HepG2 (cell line): ENCODE results near the gene TDRD5.

Source experiments
- CAMTA2 ChIP-seq: sonication (generic); formaldehyde crosslinking; IDR thresholded peaks from 2 replicates; pipeline ENCODE4 v1.4.0; 2020; ENCODE audit warnings: mild to moderate bottlenecking, missing genetic modification reagents, borderline replicate concordance
- CHD2 ChIP-seq: IDR thresholded peaks from 2 replicates; pipeline ENCODE4 v1.6.1; 2011; ENCODE audit warnings: low read depth, low read length, improper control_type of control experiment
- CTCF ChIP-seq: sonication (generic); formaldehyde crosslinking; IDR thresholded peaks from 2 replicates; pipeline ENCODE4 v1.5.0; 2020; ENCODE audit warnings: mild to moderate bottlenecking, missing genetic modification reagents, moderate library complexity
- EP300 ChIP-seq, 3 experiments: sonication (generic) in 1 of 3; formaldehyde crosslinking in 1 of 3; IDR thresholded peaks; 2 replicates each; pipeline versions ENCODE4 v1.5.1 to v1.6.1; 2011 to 2020; ENCODE audit warnings: low read depth in 2 of 3, low read length in 2 of 3, borderline replicate concordance in 1 of 3, improper control_type of control experiment in 1 of 3, mild to moderate bottlenecking in 1 of 3, missing genetic modification reagents in 1 of 3, moderate library complexity in 1 of 3
- HMGXB3 ChIP-seq: sonication (generic); formaldehyde crosslinking; IDR thresholded peaks from 2 replicates; pipeline ENCODE4 v1.4.0; 2020; ENCODE audit warnings: missing genetic modification reagents, borderline replicate concordance
- NAIF1 ChIP-seq: sonication (generic); formaldehyde crosslinking; IDR thresholded peaks from 2 replicates; pipeline ENCODE4 v1.5.0; 2020; ENCODE audit warnings: mild to moderate bottlenecking, missing genetic modification reagents, borderline replicate concordance
- POLR2A ChIP-seq, 2 experiments: IDR thresholded peaks; 2 replicates each; pipeline ENCODE4 v1.6.1; 2011; ENCODE audit warnings: low read depth in 2 of 2, low read length in 2 of 2, mild to moderate bottlenecking in 1 of 2, moderate library complexity in 1 of 2; ENCODE audit not compliant: insufficient read depth in 1 of 2
- SRSF9 ChIP-seq: fragments of 200-400 bp; formaldehyde crosslinking; IDR thresholded peaks from 2 replicates; pipeline ENCODE4 v1.6.1; 2018; ENCODE audit warnings: borderline replicate concordance, mild to moderate bottlenecking, low read depth, low read length; ENCODE audit not compliant: insufficient read depth, poor library complexity, severe bottlenecking
- TAF15 ChIP-seq: fragments of 200-400 bp; formaldehyde crosslinking; IDR thresholded peaks from one replicate; pipeline ENCODE4 v1.6.1; 2018; ENCODE audit warnings: mild to moderate bottlenecking, low read depth, low read length; ENCODE audit not compliant: poor library complexity, severe bottlenecking
- ZNF260 ChIP-seq: sonication (generic); formaldehyde crosslinking; IDR thresholded peaks from 2 replicates; pipeline ENCODE4 v1.4.0; 2020; ENCODE audit warnings: missing genetic modification reagents, low read depth, mild to moderate bottlenecking, borderline replicate concordance
- ZSCAN29 ChIP-seq: sonication (generic); formaldehyde crosslinking; conservative IDR thresholded peaks from 2 replicates; pipeline ENCODE4 v1.4.0; 2020; ENCODE audit warnings: mild to moderate bottlenecking, missing genetic modification reagents

GRCh38 chr1:179707406-179707805 lies 115.8 kb downstream of the TDRD5 start:
- no peak for TF ChIP-seq POLR2A (IDR thresholded peaks at IDR 0.05; ENCODE audit: insufficient read depth in 1 of 2, low read depth in 2 of 2, low read length in 2 of 2)
- no peak for TF ChIP-seq CAMTA2 (CRISPR knock-in tag)
- no peak for TF ChIP-seq CHD2
- no peak for TF ChIP-seq CTCF (CRISPR knock-in tag)
- no peak for TF ChIP-seq NAIF1 (CRISPR knock-in tag)
- TF ChIP-seq ZSCAN29, result no peak
- no peak for TF ChIP-seq SRSF9
- TF ChIP-seq EP300 (IDR thresholded peaks at IDR 0.05; ENCODE audit: low read depth in 2 of 2, low read length in 2 of 2), result no peak
- TF ChIP-seq EP300 (CRISPR knock-in tag; IDR thresholded peaks at IDR 0.05; ENCODE audit: borderline replicate concordance), result no peak
- TF ChIP-seq ZNF260 (CRISPR knock-in tag), result no peak
- TF ChIP-seq HMGXB3, result no peak
- no peak for TF ChIP-seq TAF15
